HG03354 (cell line): ENCODE data around the gene GRIP2.

ENCODE experiments used
- ATAC-seq: cut with Tn5 transposase; IDR thresholded peaks from one replicate; pipeline ENCODE4 v1.9.1; 2021; ENCODE audit warnings: mild to moderate bottlenecking; ENCODE audit not compliant: unreplicated experiment, poor library complexity, severe bottlenecking

Gene GRIP2

DNA sequence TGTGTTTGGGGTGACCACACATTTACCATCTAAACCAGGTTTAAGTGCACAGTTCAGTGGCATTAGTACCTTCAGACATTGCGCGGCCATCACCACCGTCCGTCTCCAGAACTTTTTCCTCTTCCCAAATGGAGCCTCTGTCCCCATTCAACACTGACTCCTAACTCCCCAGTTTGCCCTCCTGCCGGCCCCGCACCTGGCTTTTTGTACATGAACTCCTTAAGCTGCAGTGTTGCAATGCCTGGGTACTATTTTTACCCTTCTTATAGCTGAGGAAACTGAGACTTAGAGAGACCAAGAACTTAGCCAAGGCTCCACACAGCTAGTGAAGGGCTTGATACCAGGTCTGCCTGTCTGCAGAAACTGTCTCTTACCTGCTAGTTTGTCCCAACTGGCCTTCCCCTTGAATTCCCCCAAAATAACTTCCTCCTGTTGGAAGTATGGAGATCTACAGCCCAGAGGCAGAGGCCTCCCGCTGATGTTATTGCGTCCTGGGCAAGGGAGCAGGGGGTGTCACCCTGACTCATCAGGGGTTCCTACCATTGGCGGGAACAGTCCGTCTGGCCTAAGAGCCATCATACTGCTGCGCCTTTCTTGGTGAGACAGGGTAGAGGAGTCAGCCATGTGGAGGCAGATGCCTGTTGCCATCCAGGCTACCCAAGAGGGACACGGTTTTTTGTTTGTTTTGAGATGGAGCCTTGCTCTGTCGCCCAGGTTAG lies 65.6 kb downstream of the GRIP2 start:
- no peak for ATAC-seq

- no peak for ATAC-seq
Measured at GRCh38 chr3:14473411-14473891, 66.7 kb downstream of the GRIP2 start.

DNA sequence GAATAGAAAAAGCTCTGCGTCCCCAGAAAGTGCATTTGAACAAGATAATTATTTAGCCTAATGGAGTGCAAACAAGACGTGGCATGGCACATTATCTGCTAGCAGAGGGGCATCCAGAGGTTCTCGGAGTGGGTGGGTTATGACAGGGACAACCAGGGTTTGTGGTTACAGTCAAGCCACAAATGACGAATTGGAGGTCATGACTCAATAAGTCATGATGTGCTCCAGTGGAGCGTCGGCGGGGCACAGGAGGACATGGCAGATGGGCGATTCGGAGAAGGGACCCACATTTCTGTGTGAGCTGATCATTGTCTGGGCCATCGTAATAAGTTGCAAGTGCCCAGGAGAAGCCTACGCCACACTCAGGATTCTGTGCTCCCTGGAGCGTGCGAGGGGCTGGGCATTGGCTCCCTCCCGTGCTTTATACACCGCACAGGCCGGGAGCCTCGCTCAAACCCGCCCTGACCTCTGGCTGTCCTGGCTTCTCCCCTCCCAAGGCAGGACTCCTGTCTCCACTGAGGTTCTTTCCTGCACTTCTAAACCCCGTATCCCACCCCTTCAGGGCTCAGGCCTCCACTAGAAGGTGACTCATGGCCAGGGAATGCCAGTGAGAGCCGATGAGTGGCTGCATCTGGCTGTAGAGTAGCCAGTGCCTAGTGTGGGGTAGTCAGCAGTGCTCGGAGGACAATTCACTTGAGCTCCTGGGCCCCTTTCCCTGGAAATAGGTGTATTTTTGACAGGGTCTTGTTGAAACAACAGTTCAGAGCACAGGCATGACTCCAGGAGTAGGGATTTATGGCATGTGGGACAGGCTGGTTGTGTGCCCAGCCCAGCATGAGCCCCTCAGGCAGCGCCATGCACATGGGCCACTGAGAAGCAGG lies 67.4 kb downstream of the GRIP2 start:
- no peak for ATAC-seq

GRCh38 chr3:14471690-14472089 lies 68.5 kb downstream of the GRIP2 start:
- no peak for ATAC-seq

DNA sequence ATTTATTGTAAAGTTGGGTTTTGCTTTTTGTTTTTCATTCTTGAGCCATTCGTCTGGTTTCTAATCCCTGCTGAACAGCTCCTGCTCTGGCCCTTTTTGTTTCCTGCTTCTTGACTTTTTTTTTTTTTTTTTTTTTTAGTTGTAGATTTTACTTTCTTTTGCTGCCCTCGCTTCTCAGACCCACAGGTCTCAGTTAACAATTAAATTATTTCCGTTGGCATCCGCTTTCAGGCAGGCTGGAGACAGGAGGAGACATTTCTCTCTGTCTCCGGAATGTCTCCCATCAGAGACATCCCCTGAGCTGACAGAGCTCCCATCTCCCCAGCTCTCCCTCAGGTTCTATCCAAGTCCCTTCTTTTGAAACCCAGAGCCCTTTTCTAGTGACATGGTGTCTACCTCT lies 69.1 kb downstream of the GRIP2 start:
- ATAC-seq, result no peak

- no peak for ATAC-seq
Measured at GRCh38 chr3:14470461-14470860, 69.7 kb downstream of the GRIP2 start.

- ATAC-seq, result no peak
Measured at GRCh38 chr3:14468621-14468981, 71.5 kb downstream of the GRIP2 start.

- peak; percentile 54 for ATAC-seq
Measured at GRCh38 chr3:14467814-14468620, 72.1 kb downstream of the GRIP2 start.

DNA sequence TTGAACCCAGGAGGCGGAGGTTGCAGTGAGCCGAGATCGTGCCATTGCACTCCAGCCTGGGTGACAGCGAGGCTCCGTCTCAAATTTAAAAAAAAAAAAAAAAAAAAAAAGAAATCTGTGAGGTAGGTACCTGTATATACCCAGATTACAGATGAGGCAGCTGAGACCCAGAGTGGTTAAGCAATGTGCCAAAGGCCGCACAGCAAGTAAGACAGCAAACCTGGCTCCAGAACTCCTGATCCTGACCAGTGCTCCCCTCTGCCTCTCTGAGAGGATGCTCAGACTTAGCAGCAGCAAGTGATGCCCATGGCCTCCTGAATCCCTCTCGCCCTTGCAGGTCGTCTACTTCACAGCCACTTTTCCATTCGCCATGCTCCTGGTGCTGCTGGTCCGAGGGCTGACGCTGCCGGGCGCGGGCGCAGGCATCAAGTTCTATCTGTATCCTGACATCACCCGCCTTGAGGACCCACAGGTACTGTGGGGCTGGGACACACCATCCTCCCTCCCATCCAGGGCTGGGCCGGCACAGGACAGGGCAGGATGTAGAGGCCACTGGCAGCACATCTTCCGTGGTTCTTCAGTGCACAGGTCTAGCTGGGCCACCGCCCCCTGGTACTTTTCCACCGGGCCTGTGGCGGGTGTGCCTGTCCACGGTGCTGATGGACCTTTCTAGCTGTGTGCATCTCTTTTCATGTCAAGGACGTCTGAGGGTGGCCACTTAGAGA lies 73.8 kb downstream of the GRIP2 start:
- ATAC-seq, result no peak

DNA sequence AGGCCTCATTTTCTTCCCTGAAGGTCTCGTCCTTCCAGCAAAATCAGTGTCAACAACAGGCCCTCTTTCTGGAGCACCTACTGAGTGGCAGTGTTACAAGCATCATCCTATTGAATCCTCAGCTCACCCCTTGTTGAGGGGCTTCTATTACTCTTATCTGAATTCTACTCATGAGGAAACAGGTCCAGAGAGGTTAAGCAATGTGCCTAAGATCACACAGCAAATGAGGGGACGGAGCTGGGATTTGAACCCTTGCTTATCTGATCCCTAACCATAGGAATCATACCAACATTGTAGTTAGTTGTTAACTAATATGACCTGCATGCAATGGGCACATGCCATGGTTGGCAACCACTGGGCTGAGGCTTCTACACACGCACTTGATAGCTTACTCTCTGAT lies 74.7 kb downstream of the GRIP2 start:
- no peak for ATAC-seq

DNA sequence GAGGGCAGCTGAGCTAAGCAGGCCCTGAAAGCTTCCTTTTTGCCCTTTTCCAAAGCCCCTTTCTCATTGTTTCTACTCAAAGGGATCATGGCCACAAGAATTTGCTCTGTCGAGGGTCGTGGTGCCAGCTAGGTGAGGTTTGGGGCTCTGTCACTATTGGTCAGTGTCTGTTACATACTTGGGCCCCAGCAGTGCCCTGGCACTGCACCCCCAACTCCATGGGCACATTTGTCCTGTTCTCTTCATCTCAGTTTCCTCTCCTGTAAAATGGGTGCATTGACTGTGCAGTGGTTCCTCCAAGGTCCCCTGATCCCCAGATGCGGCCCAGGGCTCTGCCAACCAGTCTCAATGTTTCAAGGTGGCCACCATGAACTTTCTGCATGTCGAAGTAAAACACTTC lies 75.6 kb downstream of the GRIP2 start:
- ATAC-seq, result no peak

- no peak for ATAC-seq
Measured at GRCh38 chr3:14464141-14464465, 76.0 kb downstream of the GRIP2 start.

GRCh38 chr3:14463330-14464140 lies 76.6 kb downstream of the GRIP2 start:
- no peak for ATAC-seq

DNA sequence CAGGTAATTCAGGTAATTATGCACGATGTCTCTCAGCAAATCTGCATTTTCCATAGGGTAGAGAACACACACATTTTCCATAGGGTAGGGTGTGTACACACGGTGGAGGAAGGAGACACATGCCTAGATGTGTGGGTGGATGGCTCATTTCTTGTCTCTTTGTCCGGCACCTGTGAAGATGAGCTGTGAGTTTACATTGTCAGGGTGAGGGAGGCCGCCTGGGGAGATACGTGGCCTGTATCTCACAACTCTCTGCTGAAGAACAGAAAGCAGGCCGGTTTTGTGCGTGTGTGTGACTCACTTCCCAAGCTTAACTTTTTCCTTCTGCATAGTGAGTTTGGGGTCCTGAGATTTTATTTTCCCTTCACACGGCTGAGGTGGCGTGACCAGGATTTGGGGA lies 77.4 kb downstream of the GRIP2 start:
- no peak for ATAC-seq

DNA sequence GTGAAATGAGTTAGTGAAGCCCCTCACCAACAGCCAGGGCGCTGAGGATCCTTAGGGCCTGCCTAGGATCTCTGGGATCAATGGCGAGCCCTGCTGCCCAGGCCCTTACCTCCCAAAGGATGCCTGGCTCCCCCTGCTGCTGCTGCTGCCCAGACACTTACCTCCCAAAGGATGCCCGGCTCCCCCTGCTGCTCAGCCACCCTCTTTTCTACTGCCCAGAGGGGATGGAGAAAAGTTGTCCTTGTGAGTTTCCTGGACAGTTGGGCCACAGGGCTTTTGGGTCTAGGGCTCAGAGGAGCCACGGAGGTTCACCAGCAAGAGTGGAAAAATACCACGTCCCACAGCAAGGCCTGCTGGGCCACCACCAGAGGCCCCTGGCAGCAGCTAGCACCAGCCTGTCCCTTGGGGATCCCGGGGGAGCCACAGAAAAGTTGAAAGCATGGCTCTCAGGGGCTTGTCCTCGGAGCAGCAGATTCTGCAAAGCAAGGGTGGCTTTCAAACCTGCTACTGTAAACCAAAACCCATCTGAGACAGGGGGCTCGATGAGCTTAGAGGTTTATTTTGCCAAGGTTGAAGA lies 78.3 kb downstream of the GRIP2 start:
- no peak for ATAC-seq

DNA sequence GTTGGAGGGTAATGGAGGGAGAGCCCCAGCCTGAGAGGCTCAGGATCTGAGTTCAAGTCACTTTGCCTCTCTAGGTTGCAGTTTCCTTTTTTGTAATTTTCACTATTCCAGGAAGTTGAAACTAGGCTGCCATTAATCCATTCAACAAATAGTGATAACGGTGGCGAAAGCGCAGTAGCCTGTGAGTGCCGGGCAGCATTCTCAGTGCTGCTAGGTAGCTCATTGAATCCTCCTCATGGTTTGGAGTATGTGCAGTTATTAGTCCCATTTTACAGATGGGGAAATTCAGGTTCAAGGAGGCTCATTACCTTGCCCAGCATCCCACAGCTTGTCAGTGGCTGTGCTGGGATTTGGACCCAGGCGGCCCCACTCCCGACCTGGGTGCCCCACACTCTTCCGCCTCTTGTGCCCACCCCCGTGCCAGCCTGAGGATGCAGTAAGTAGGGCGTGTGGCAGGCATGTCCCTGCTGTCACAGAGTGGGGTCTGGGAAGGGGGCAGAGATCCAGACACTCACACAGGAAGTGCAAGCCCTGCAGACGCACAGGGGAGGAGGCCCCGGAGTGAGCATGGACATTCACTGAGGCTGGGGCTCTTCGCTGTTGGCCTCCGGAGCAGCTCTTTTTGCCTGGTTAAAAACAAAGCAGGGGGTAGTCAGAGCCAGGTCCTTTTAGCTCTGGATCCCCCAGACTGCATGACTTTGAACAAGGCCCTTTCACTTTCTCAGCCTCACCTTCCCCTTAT lies 79.0 kb downstream of the GRIP2 start:
- no peak for ATAC-seq

DNA sequence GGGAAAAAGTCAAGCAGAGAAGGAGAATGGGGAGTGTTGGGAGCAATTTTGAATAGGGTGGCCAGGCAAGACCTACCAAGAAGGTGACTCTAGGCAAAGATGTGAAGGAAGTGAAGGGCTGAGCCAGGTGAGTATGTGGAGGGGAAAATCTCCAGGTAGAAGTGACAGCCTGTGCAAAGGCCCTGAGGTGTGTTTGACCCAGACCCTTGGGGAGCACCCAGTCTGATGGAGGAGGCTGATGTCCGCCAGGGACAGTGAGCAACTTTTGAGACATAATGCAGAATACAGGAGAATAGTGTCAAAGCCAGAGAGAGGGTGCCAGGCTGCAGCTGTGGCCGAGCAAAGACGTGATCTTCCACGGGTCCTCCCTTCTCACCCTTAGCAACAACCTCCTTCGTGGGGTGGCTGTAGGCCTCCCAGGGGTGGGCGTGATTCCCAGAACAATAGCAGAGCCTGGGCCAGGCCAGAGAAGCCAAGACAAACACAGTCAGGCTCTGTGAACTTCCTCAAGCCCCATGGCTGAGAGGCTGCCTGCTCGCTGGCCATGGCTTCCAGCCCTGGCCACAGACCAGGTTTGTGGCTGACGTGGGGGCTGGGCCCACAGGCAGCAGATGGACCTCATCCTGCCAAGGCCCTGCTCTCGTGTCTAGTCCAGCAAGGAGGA lies 79.7 kb downstream of the GRIP2 start:
- no peak for ATAC-seq

- ATAC-seq, result no peak
Measured at GRCh38 chr3:14459787-14460186, 80.4 kb downstream of the GRIP2 start.
